ENCODE data around the gene MICAL3.

DNA sequence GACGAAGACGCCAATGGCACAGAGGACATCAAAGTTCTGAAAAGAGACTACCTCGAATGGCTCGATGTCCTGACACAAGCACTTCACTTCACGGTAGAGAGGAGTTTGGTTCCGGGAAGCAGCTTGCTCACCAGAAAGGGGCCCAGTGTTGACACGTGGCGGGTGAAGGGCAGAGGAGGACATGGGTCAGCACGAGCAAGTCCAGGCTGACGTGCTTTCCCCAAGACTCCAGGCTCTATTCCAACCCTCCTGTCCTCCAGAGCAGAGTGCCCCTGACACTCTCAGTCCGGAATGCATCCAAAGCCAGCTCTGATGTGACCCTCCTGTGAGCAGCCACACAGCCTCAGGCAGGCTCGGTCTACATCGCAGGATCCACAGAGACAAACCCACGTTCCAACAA lies 172.6 kb downstream of the MICAL3 start:
- TF ChIP-seq, protein P1, sequence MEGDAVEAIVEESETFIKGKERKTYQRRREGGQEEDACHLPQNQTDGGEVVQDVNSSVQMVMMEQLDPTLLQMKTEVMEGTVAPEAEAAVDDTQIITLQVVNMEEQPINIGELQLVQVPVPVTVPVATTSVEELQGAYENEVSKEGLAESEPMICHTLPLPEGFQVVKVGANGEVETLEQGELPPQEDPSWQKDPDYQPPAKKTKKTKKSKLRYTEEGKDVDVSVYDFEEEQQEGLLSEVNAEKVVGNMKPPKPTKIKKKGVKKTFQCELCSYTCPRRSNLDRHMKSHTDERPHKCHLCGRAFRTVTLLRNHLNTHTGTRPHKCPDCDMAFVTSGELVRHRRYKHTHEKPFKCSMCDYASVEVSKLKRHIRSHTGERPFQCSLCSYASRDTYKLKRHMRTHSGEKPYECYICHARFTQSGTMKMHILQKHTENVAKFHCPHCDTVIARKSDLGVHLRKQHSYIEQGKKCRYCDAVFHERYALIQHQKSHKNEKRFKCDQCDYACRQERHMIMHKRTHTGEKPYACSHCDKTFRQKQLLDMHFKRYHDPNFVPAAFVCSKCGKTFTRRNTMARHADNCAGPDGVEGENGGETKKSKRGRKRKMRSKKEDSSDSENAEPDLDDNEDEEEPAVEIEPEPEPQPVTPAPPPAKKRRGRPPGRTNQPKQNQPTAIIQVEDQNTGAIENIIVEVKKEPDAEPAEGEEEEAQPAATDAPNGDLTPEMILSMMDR (IDR thresholded peaks at IDR 0.05 in 4 of 5, conservative IDR thresholded peaks at IDR 0.05 in 1 of 5) = no peak
- TF ChIP-seq POLR2A (IDR thresholded peaks at IDR 0.05) = no peak
